GM06990 (cell line): ENCODE results near the gene OLFM1.
"Not testable (repeated sequence)": the region's sequence is repeated elsewhere in the genome, so short reads cannot be mapped to it uniquely, and the experiment has no call there.

Source experiments
- DNase-seq: peaks from one replicate; pipeline ENCODE4 v3.0.0-alpha.2; 2011; ENCODE audit not compliant: insufficient read length; ENCODE audit errors: extremely low read depth
- H3K27me3 ChIP-seq: replicated peaks from 2 replicates; pipeline ENCODE4 v1.6.0; 2011; ENCODE audit warnings: low read length; ENCODE audit not compliant: control insufficient read depth, insufficient read depth
- H3K36me3 ChIP-seq: 2 replicates; pipeline ENCODE4 v1.5.1; 2011; ENCODE audit warnings: low read length; ENCODE audit not compliant: control insufficient read depth, insufficient read depth
- H3K4me3 ChIP-seq: replicated peaks from 2 replicates; pipeline ENCODE4 v1.5.1; 2011; ENCODE audit warnings: low read depth, mild to moderate bottlenecking, control low read depth, low read length
- CTCF ChIP-seq: IDR thresholded peaks from 2 replicates; pipeline ENCODE4 v1.5.1; 2011; ENCODE audit warnings: low read length, control low read depth, mild to moderate bottlenecking, inconsistent platforms; ENCODE audit not compliant: insufficient read depth, poor library complexity, severe bottlenecking

OLFM1 gene

GRCh38 chr9:135146241-135146640 lies 58.8 kb downstream of the OLFM1 start:
- H3K27me3 ChIP-seq: no peaks in the 10 kb centered on the region; the same call in none of the 2 replicates
- no peak overlapping the region for H3K4me3 ChIP-seq
- DNase-seq: no peak

GRCh38 chr9:135146766-135147473 lies 59.5 kb downstream of the OLFM1 start:
- no peak for TF ChIP-seq CTCF
- DNase-seq: no peak
- H3K27me3 ChIP-seq: peaks cover 2% of the 10 kb centered on the region

More at GRCh38 chr9:135146241-135146640, 58.8 kb downstream of the OLFM1 start:
- no peak for TF ChIP-seq CTCF
- no peaks in the 10 kb centered on the region for H3K36me3 ChIP-seq

GRCh38 chr9:135147474-135147805 lies 60.0 kb downstream of the OLFM1 start:
- Histone ChIP-seq H3K4me3 (no peak overlapping the region), H3K27me3 (peaks cover 2% of the 10 kb centered on the region), H3K36me3 (no peaks in the 10 kb centered on the region)
- no peak for DNase-seq
- no peak for TF ChIP-seq CTCF

More at GRCh38 chr9:135146766-135147473, 59.5 kb downstream of the OLFM1 start:
- H3K36me3 ChIP-seq: no peaks in the 10 kb centered on the region
- no peak overlapping the region for H3K4me3 ChIP-seq

GRCh38 chr9:135147938-135148337 lies 60.5 kb downstream of the OLFM1 start:
- no peak for TF ChIP-seq CTCF
- Histone ChIP-seq H3K36me3 (no peaks in the 10 kb centered on the region), H3K4me3 (no peak overlapping the region), H3K27me3 (peaks cover 2% of the 10 kb centered on the region)
- DNase-seq: no peak

- TF ChIP-seq CTCF: no peak
- Histone ChIP-seq H3K27me3 (peaks cover 2% of the 10 kb centered on the region), H3K36me3 (no peaks in the 10 kb centered on the region), H3K4me3 (no peak overlapping the region)
- DNase-seq: no peak
Measured at GRCh38 chr9:135148386-135148785, 60.9 kb downstream of the OLFM1 start.

- not testable (repeated sequence) for H3K4me3 ChIP-seq, DNase-seq
Measured at GRCh38 chr9:135149901-135150300, 62.4 kb downstream of the OLFM1 start.

More at GRCh38 chr9:135149901-135150300, 62.4 kb downstream of the OLFM1 start:
- H3K36me3 ChIP-seq, H3K27me3 ChIP-seq: not testable (repeated sequence)
